NCI-H748 (cell line): ENCODE data around the gene TWF2.

Experiments
- DNase-seq: peaks from one replicate; lab custom pipeline; 2025; ENCODE audit not compliant: unreplicated experiment; lab: John Stamatoyannopoulos, UW

Gene TWF2

DNA sequence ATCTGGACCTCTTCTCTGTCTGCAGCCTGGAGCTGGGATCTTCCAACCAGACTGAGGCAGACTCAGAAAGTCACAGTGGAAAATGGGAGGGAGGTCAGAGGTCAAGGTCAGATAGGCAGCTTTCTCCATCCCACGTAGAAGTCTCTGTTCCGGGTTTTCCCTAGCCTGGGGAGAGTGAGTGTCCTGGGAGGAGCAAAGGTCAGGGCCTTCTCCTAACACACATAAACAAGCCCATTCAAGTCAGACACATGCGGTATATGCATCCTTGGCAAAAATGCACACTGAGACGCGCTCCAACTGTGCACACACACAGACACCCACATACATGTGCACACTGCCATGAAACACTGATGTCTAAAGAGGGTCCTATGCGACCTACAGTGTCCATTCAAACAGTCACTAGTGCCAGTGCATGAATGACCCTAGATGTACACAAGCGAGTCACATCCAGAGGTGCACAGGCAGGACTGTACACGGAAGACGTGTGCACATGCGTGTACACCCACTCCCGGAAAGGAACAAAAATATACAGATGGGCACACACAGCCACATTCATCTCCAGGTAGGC is 681 bp downstream of the TWF2 start:
- no peak for DNase-seq

DNA sequence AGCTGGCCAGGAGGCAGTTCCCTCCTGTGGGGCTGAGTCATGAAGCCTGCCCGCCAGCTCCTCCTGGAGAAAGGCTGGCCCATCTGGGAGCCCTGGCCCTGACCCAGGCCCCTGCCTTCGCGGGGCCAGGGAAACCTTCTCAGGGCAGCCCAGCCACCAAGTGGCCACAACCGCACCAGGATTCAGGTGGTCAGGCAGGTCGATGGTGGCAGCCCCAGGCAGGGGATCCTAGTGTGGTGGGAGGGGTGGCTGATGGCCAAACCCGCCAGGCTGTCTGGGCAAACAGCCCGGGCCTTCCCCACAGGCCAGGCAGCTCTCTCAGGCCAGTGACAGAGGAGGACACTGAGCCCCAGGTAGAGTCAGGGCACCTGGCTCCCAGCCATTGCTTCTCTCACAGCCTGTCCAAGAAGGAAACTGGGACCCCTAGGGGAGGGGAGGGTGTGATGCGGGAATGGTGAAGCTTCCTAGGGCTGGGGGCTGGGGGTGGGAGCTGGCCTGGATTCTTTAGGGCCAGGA is 1.2 kb downstream of the TWF2 start:
- DNase-seq: no peak

DNA sequence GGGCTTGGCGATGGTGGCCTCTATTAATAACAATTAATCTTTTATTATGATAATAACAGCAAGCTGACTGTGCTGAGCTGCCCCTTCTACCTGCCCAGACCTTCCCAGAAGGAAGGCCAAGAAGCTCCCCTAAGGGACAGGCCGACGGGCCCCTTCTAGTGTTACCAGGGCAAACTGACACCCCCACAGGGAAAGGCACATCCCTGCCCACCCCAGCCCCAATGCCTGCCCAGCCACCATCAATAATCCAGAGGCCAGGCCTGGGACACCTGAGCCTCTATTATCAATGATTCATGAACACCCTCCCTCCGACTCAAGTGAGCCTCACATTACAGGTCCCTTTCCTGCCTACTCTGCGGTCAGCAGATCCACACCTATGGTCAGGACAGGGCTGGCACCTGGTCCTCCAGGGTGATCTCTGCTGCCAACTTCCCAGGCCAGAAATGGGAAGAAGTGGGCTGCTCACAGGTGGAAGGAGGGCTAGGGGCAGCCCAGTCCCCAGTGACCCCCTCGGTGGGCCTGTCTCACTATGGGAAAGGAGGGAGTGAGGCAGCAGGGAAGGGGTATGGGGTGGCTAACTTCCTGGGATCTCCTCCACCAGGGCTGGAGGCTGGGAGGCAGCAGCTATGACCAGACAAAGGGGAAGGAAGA is 1.8 kb downstream of the TWF2 start:
- no peak for DNase-seq

DNA sequence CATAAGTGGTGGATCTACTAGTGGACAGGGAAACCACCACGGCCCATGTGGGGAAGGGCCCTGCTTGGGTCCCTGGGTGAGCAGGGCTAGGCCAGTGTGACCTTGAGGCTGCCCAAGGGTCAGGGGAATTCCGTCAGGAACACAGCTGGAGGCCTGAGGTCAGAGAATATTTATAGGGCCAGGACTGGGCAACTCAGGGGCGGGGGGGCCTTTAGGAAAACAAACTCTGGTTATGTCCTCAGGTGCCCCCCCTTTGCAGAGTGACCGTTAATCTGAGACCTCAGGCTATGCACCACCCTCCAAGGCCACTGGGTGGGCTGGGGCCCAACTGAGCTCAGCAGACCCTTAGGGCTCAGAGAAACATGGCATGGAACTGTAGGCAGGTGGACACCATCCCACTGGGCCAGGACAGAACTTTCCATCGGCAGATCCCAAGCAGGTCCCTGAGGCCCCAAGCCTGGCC is 2.5 kb downstream of the TWF2 start:
- no peak for DNase-seq

DNA sequence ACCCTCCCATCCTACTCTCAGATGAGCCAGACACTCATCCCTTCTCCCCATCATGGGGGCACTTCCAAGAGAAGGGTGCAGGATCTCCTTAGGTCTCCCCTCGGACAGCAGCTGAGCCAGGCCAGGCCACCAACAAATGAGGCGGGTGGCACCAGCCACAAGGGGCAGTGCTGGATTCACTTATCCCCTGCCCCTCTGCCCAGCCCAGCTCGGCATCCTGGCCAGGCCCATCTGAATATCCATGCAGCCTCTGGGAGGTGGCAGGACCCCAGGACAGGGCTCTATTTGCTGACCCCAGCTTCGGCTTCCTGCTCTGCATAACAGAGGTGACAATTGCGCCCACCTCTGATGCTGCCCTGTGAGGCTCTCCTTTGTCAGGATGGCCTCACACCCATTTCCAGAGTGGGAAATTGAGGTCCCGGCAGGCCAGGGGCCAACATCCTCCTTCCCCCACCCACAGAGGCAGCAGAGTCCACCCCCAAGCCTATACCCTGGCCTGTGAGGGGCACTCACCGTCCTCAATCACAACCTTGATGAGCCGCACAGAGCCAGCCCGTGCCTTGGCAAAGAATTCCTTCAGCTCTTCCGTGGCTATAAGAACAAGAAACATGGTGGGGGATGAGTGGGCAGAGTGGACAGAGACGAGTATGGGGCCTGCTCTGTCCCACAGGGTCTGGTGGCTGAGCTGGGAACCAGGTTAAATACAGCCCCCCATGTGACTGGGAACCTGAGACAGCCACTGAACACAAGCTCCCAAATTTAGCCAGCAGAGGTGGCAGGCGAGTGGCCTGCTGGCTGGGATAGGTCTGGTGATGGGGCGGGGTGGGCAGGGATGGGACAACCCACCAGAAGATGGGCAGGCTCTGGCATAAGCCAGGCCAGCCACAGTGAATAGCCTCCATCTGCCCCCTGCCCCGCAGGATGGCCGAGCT is 4.2 kb downstream of the TWF2 start:
- DNase-seq: no peak

DNA sequence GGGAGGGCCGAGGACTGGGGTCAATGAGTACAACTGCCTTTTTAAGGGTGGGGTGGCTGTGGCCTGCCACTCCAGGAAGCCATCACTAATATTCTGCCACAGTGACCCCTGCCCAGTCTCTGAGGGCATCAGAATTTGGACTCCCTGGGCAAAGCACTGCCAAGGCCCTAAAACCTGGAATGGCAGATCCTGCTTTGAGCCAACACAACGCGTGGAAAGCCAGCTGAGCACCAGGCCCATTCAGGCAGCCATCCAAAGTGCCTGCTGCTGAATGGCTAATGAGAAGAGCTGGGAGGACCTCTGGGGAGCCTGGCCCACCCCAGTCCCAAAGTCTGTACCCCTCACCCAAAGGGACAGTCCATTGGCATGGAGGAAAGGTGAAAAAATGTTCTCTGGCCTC is 5.0 kb downstream of the TWF2 start:
- no peak for DNase-seq

DNA sequence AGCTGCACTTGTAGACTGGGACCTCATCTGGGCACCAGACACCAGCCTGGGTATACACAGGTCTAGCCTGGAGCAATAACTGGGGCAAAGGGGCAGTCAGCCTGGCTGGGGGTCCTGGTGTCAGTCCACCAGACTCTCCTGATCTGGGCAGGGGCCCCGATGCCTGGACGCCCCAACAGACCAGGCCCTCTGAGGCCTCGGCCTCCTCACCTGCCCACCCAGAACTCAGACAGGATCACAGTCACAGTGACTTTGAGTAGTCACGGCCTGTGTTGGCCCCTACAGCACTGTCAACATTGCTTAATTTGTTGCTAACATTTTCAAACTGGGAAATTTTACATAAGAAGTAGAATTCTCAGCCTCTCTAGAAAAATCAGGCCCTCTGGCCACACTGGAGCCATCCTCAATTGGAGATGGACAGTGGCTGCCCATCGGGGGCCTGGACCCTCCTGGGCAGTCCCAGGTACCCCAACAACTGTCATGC is 5.8 kb downstream of the TWF2 start:
- no peak for DNase-seq

DNA sequence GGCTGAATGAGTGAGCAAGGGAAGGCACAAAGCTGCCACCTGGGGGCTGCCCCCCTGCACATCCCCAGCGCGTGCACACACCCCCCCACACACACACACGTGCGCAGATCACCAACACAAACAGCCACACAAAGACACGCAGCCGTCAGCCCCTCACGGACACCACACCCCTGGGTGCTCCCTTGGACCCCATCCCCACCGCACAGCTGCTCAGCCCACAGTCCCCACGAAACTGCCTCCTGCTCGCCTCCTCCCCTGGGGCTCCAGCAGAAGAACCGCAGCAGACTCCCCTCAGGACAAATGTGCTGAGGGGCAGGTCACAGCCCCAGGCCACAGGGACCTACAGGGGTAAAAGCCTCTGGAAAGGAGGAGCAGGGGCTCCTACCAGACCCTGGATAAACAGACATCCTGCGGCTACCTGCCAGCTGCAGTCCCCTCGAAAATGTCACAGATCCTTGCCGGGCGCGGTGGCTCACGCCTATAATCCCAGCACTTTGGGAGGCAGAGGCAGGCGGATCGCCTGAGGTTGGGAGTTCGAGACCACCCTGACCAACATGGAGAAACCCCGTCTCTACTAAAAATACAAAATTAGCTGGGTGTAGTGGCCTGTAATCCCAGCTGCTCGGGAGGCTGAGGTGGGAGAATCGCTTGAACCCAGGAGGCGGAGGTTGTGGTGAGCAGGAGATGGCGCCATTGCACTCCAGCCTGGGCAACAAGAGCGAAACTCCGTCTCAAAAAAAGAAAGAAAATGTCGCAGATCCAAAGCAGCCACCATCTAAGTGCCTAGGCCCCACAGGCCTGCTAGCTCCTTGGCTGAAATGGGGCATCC is 6.5 kb downstream of the TWF2 start:
- DNase-seq: no peak

DNA sequence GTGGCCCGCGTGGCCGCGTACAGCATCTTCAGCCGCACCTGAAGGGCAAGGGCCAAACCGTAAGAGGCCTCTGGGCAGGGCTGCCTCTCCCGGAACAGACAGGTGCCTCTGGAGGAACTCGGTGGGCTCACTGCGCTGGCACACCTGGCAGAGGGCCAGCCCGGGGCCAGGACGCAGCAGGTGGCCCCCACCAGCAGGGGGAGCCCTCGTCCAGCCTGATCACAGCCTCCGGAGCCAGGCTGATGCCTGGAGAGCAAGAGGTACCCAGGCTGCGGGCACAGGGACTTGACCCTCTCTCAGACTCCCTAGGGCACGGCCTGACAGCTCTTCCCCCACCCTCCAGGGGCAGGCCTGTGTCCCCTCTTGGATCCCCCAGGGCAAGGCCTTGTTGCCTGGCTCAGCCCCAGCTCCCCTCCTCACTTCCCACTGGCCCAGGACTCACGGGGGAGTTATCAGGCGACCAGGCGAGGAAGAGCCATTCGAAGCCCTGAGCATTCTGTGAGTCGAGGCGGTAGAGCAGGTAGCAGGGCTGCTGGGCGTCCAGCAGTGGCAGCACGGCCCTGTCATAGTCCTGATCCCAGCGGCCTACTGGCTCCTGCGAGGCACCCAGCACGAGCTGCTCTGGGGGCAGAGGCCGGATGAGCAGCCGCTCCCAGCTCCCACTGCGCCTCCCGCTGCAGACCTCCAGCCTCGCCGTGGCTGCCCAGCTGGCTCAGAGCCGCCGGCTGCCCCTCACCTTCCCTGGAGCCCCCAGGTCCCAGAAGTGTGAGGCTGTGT is 7.3 kb downstream of the TWF2 start:
- DNase-seq: peak; percentile 40

DNA sequence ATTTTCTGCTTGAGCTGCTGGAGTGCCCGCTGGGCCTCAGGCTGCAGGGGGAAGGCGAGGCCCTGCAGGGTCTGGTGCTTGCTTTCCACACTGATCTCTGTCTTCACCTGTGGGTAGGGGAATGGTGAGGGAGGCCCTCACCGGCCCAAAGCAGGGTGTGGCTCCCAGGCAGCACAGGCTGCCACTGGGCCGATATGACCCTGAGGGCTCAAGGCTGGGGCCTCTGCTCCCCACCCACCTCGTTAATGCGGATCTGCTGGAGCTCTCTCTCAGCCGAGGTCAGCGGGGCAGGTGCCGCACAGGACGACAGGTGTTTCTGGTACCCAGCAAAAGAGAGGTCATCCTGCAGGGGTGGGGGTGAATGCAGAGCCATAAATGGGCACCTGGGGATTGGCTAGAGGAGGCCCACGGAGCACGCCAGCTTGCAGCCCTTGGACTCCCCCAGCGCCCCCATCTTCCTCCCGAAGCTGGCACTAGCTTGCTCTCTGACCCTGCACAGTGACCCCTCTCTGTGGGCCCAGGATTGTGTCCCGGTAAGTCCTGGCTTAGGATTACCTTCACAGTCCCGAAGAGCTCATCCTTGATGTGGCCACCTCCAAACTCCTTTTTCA is 8.0 kb downstream of the TWF2 start:
- DNase-seq: no peak

DNA sequence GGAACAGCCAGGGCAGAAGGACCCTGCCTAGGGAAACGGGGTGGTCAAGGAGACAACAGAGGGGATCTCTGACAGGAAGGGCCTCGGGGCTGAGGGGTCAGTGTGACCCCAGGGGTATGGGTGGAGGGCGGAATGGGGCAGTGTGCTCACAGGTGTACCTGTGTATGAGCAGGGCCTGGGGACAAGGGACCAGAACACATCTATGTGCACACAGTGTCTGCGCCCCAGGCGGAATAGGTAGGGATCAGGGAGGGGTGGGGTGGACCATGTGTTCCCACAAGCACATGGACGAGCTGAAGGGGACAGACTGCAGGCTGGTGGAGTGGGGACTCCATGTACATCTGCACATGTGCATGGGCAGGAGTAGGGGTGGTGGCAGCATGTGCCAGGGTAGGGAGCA is 8.5 kb downstream of the TWF2 start:
- DNase-seq: no peak

DNA sequence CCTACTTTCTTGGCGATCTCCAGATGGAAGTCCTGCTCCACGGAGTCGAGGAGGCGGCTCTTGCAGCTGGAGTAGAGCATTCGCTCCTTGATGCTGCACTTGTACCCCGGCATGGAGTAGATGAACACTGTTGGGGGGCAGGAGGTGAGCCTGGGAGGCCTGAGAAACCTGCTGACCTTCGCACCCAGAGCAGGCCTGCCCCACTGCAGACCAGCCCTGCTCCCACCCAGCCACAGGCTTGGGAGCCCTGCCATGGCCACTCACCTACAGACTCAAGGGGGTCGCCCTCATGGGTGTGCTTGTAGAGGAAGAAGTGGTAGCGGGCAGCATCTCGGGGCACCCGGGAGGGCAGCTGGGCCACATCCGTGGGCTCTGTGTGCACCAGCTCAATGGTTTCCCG is 9.3 kb downstream of the TWF2 start:
- DNase-seq: no peak

DNA sequence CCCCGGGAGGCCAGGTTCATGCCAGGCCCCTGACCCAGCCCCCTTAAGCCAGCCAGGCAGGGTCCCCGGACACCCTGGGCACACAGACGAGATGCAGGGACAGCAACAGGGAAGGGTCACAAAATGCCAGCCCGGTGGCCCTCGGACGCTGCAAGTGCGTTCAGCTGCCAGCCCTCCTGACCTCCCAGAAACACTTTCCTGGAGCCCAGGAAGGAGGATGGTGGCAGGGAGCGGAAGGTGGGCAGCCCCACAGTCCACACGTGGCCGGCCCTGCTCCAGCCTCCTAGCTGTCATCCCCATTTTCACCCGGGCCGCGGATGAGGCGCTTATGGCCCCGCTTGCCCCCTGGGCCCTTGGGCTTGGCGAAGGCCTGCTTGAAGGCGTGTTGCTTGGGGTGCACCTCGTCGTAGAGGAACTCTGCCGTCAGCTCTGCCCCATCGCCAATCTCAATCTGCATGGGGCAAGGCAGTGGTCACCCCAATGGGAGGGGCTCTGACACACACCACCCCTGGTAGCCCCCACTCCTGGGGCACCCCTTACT is 10.1 kb downstream of the TWF2 start:
- DNase-seq: no peak

DNA sequence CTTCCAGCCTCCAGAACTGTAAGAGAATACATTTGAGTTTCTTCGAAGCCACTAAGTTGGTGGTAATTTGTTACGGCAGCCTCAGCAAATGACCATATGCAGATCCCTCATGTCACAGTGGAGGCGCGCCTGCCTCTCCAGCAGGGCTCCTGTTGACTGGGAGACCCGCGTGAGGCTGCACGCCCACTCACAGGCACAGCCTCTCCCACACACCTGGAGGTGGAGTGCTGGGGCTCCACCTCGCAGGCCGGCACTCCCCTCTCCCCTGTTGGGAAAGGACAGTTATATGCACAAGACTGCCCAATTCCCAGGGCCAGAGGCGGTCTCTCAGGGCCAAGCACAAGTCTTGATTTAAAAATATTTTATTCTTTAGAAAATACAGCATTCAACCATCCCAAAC is 10.7 kb downstream of the TWF2 start:
- DNase-seq: no peak

DNA sequence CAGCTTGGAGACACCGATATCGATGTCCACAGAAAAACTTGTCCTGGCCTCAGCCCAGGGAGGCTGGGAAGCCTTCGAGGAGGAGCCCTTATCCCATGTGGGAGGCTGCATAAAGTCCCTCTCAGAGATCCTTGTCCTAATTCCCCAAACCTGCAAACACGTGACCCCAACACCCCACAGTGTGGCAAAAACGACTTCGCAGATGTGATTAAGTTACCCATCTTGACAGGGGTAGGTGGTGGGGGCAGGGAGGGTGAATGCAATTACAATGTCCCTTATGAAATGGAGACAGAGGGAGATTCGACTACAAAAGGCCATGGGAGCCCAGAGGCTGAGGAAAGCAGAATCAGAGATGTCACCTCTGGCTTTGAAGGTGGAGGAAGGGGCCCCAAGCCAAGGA is 11.2 kb downstream of the TWF2 start:
- DNase-seq: no peak

DNA sequence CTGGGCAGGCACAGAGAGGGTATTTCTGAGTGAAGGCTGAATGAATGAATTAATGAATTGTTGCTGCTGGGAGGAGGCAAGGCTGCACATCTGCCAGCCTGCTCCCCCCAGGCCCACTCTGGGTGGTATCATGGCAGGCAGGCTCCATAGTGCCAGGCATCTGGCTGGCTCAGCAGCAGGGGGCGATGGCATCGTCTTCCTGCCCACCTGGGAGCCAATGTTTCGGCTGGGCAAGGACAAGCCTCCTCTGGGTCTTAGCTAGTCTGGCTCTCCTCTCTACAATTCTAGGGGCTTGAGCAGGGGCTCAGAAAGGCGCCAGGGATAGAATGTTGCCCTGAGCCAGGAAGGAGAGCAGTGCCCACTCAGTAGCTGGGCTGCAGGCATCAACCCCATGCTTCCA is 11.8 kb downstream of the TWF2 start:
- no peak for DNase-seq

DNA sequence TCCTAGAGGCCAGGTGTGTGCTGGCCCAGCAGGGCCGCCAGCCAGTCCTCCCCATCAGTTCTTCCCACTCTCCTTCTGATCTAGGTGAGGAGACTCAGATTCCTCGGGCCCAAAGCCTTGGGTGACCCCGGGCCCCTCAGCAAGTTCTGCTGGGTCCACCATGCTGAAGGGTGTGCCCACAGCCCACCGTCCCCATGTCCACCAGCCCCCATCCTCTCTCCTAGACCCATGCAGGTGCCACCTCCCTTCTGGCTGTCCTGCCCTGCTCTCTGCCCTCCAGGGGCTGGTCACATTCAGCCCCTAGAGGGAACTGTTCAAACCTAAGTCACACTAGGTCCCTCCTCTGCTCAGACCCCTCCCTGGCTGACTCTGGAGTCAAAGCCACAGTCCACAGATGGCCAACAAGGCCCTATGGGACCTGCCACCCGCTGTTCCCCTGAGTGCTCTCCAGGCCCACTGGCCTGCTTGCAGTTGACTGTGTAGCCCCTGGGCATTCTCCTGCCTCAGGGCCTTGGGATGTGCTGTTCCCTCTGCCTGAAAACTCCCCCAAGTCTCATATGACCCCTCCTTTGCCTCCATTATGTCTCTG is 12.6 kb downstream of the TWF2 start:
- DNase-seq: no peak

DNA sequence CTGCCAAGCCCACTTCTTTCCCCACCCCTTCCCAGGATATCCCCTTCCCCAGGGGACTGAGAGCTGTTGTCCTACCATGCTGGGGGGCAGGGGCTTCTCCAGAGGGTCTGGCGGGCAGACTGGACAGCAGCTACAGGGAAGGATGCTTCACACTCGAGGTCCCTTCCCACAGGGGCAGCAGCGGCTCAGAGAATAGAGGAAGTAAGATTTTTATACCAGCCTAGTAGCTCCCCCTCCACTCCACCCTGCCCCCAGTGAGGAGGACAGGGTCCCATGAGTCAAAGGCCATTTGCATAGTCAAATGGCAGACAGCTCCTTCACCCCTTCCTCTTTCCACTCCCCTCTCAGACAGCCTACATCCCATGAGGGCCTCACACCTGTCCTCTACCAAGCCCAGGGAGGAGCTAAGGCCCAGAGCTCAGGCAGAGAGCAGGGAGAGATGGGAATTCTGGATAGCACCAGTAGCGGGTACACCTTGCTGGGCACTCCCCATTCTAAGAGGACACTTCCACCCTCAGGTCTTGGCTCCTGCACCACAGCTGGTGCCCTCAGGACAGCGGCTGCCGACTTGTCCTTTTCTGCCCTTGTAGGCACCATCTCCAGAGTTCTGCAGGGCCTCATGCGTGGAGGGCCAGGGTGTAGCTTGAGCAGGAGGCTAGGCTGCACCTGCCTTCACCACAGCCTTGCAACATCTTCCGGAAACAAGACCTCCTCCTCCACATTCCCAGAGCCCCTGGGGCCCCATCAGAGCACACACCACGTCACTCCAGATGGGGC is 13.3 kb downstream of the TWF2 start, which contains the start of gene TLR9:
TSS of gene TLR9 (minus strand) at position 194 of the 777 bp plus-strand sequence. CDS start at position 78, 116 bp downstream.
- no peak for DNase-seq
